SK-N-MC (cell line): ENCODE measurements around the gene STX8.

Experiments used
- EZH2 ChIP-seq: fragments of 200-600 bp; sonication (generic); IDR thresholded peaks from one replicate; pipeline ENCODE4 v1.6.1; 2017; ENCODE audit warnings: antibody characterized with exemption
- FOXP2 ChIP-seq: optimal IDR thresholded peaks from 2 replicates; pipeline ENCODE3; 2011; ENCODE audit warnings: mild to moderate bottlenecking, moderate library complexity; ENCODE audit not compliant: insufficient read depth; ENCODE audit errors: extremely low read length, control extremely low read depth
- POLR2AphosphoS5 ChIP-seq: IDR thresholded peaks from 2 replicates; pipeline ENCODE4 v1.6.1; 2012; ENCODE audit warnings: mild to moderate bottlenecking, low read depth, low read length, borderline replicate concordance

DNA sequence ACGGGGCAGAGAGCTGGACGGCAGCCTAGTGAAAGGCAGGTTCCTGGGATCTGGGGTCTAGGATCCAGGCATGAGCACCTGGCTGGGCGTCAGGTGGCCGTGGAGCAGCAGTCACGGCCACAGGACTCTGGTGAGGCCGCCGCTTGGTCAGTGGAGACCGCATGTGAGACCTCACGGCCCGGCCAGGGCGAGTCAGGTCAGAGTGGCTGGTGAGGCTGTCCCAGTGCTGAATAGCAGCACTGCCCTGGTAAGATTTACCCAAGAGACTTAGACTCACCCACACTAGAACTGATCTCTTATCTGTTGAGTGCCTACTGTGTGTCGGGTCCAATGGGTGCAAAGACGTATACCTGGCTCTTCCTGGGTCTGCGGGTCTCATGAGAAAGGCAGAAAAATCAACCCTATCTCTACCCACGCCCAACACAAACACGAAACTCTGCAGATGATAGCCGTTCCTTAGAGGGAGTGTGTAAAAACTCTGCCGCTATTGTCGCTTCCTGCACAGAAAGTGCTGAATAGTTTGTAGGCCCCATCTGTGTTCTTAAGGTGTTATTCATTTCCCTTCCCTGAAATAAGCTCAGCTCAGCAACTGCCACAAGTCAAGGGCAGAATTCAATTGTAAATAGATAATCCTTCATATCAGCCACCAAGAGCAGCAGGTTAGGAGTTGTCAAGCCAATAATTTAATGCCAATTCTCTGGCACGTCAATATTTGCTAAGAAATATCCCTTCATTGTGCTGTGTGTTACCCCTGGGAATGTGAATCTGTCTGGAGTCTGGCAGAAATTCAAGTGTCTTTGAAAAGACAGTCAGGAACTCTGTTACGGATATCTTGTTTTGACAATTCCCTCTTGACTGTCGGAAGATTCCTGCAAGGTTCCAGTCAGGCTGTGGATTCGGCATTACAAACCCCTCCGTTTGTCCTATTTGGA is 314.3 kb downstream of the STX8 start:
- TF ChIP-seq EZH2 (no peak), POLR2AphosphoS5 (no peak), FOXP2 (no peak)
